Hepatocyte (in vitro differentiated cells): ENCODE measurements around the gene MME. TPM values are rescaled to one million over a fixed set of nuclear protein-coding genes. Genes with fewer than 3 reads are reported as not detected.

Experiments
- DNase-seq: peaks from one replicate; pipeline ENCODE4 v3.0.0-alpha.2; 2016; ENCODE audit warnings: low spot score
- H2AFZ ChIP-seq: fragments of 200-600 bp; sonication (generic); 2 replicates; pipeline ENCODE4 v1.6.0; 2016; ENCODE audit warnings: antibody characterized with exemption, mild to moderate bottlenecking
- H3K27ac ChIP-seq: fragments of 200-600 bp; sonication (generic); 2 replicates; pipeline ENCODE4 v1.5.1; 2016; ENCODE audit warnings: mild to moderate bottlenecking
- H3K27me3 ChIP-seq: fragments of 200-600 bp; sonication (generic); 2 replicates; pipeline ENCODE4 v1.6.1; 2016
- H3K36me3 ChIP-seq: fragments of 200-600 bp; sonication (generic); replicated peaks from 2 replicates; pipeline ENCODE4 v1.5.1; 2016; ENCODE audit warnings: low read depth; ENCODE audit not compliant: insufficient read depth
- H3K4me1 ChIP-seq: fragments of 200-600 bp; sonication (generic); 2 replicates; pipeline ENCODE4 v1.5.1; 2016; ENCODE audit warnings: mild to moderate bottlenecking, moderate library complexity; ENCODE audit not compliant: insufficient read depth
- H3K4me2 ChIP-seq: fragments of 200-600 bp; sonication (generic); 2 replicates; pipeline ENCODE4 v1.6.0; 2016
- H3K4me3 ChIP-seq: fragments of 200-600 bp; sonication (generic); 2 replicates; pipeline ENCODE4 v1.5.1; 2016; ENCODE audit warnings: mild to moderate bottlenecking
- H3K79me2 ChIP-seq: fragments of 200-600 bp; sonication (generic); 2 replicates; pipeline ENCODE4 v1.6.0; 2017; ENCODE audit warnings: mild to moderate bottlenecking
- H3K9me2 ChIP-seq: fragments of 200-600 bp; sonication (generic); replicated peaks from 2 replicates; pipeline ENCODE4 v1.6.0; 2017; ENCODE audit warnings: mild to moderate bottlenecking; ENCODE audit not compliant: insufficient read depth
- H3K9me3 ChIP-seq: fragments of 200-600 bp; sonication (generic); 2 replicates; pipeline ENCODE4 v1.5.1; 2016; ENCODE audit warnings: low read depth, mild to moderate bottlenecking
- H4K20me1 ChIP-seq: fragments of 200-600 bp; sonication (generic); 2 replicates; pipeline ENCODE4 v1.6.0; 2016; ENCODE audit warnings: mild to moderate bottlenecking; ENCODE audit not compliant: insufficient read depth, poor library complexity, severe bottlenecking
- CTCF ChIP-seq: fragments of 200-600 bp; sonication (generic); IDR thresholded peaks from 2 replicates; pipeline ENCODE4 v1.5.1; 2016; ENCODE audit warnings: antibody characterized with exemption, mild to moderate bottlenecking; ENCODE audit not compliant: poor library complexity
- EZH2 ChIP-seq: fragments of 200-600 bp; sonication (generic); IDR thresholded peaks from 2 replicates; pipeline ENCODE4 v1.6.1; 2016; ENCODE audit warnings: antibody characterized with exemption, mild to moderate bottlenecking, borderline replicate concordance
- EZH2phosphoT487 ChIP-seq: fragments of 200-600 bp; sonication (generic); IDR thresholded peaks from one replicate; pipeline ENCODE4 v1.6.1; 2018; ENCODE audit warnings: antibody characterized with exemption, mild to moderate bottlenecking, low read depth, moderate library complexity; ENCODE audit not compliant: unreplicated experiment, severe bottlenecking
- WGBS: methylation state at CpG from one replicate; pipeline ENCODE4 v1.1.6; 2016; ENCODE audit warnings: low lambda C conversion rate; ENCODE audit errors: missing lambda C conversion rate; 5-methylcytosine and 5-hydroxymethylcytosine counted together
- polyA plus RNA-seq: library from polyadenylated mRNA; unstranded; fragments of >200 nt; fragmentation: Nextera tagmentation; extraction: Ambion mirVana; gene quantifications from 2 replicates; pipeline ENCODE4 v1.2.1, GENCODE V29; 2016
- total RNA-seq: library from RNA; depleted of rRNA; stranded (reverse); fragments of >200 nt; gene quantifications from 2 replicates; pipeline ENCODE4 v1.2.3, GENCODE V29; 2014

Gene MME
- 223 and 250 TPM in 2 replicates for total RNA-seq
- 135 TPM in 2 replicates for polyA plus RNA-seq

- H3K9me3 ChIP-seq = no peaks in the 10 kb centered on the region
- H3K4me1 ChIP-seq = no peaks in the 10 kb centered on the region
- H3K79me2 ChIP-seq = peaks cover 49% of the 10 kb centered on the region
- under 1% methylated on average over 50 of the region's 51 CpGs for WGBS
- H3K27ac ChIP-seq = peak within 1 kb of the TSS; percentile 96
- H2AFZ ChIP-seq = peak within 1 kb of the TSS; percentile 65
- DNase-seq = peak; percentile 74
- H3K27me3 ChIP-seq = peaks cover 39% of the 10 kb centered on the region
- H4K20me1 ChIP-seq = no peaks in the 10 kb centered on the region
- no peaks in the 10 kb centered on the region for H3K36me3 ChIP-seq
- peak within 1 kb of the TSS; percentile 89 for H3K4me2 ChIP-seq
- TF ChIP-seq EZH2phosphoT487 (no peak), EZH2 (no peak), CTCF (no peak)
- peak within 1 kb of the TSS; percentile 81 for H3K4me3 ChIP-seq
- no peaks in the 10 kb centered on the region for H3K9me2 ChIP-seq
Observed at GRCh38 chr3:155079746-155080487, at the start of gene MME. Gene MME, plus strand, starts transcription at chr3:155080319. Its CDS starts 3,849 bp downstream, at chr3:155084168.

DNA sequence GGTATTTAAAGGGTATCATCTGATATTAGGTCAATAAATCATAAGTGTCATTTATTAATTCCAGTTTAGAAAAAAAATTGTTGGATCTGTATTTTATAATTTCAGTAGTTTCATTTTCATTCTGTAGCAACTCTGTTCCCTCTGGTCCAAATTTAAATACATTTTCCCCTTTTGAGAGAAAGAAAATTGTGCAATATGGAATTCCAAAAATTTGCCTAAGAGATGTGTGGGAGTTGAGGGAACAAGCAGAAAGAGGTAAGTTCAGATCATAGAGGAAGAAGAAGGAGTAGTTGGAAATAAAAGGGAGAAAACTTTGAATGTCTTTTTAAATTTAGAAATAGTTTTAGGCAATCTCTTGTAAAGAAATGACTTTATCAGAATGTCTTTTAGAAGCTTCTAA lies 48.9 kb upstream of the MME start:
- no peaks in the 10 kb centered on the region for H4K20me1 ChIP-seq
- peak overlapping the region; percentile 35 for H3K4me2 ChIP-seq
- H3K79me2 ChIP-seq = no peaks in the 10 kb centered on the region
- no peaks in the 10 kb centered on the region for H3K9me3 ChIP-seq
- H3K9me2 ChIP-seq = no peaks in the 10 kb centered on the region
- DNase-seq = no peak
- H3K4me1 ChIP-seq = peaks cover 35% of the 10 kb centered on the region
- H2AFZ ChIP-seq = no peak overlapping the region
- peak overlapping the region; percentile 78 for H3K27ac ChIP-seq
- H3K27me3 ChIP-seq = no peaks in the 10 kb centered on the region
- no peak for TF ChIP-seq CTCF
- no peak for TF ChIP-seq EZH2phosphoT487
- TF ChIP-seq EZH2 = no peak
- no peak overlapping the region for H3K4me3 ChIP-seq
- H3K36me3 ChIP-seq = no peaks in the 10 kb centered on the region

DNA sequence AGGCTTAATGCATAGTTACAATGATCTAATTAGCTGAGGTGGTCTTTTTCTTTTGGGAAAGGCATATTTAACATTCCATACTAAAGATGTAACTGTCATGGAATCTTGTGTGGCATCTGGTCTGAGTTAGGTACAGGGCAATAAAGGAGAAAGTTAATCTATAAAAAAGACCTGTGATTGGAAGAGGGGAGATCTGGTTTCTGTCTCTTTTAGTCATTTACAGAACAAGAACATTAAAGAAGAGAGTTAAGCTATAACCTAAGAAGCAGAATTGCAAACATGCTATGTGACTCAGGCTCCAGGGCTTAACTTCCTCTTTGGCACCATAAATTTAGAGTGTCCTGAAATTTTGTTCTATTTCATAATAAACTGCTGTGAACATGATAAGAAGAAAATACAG lies 47.2 kb upstream of the MME start:
- Histone ChIP-seq H3K27ac (peak overlapping the region; percentile 78), H3K9me3 (no peaks in the 10 kb centered on the region), H2AFZ (no peak overlapping the region), H3K4me1 (peaks cover 26% of the 10 kb centered on the region), H3K4me2 (no peak overlapping the region), H4K20me1 (no peaks in the 10 kb centered on the region), H3K4me3 (no peak overlapping the region), H3K27me3 (no peaks in the 10 kb centered on the region), H3K9me2 (no peaks in the 10 kb centered on the region), H3K36me3 (no peaks in the 10 kb centered on the region), H3K79me2 (no peaks in the 10 kb centered on the region)
- TF ChIP-seq EZH2phosphoT487 (no peak), CTCF (no peak), EZH2 (no peak)
- no peak for DNase-seq

- peaks cover 26% of the 10 kb centered on the region for H3K4me1 ChIP-seq
- no peaks in the 10 kb centered on the region for H4K20me1 ChIP-seq
- TF ChIP-seq EZH2 (no peak), EZH2phosphoT487 (no peak), CTCF (no peak)
- H3K9me2 ChIP-seq = no peaks in the 10 kb centered on the region
- H3K4me2 ChIP-seq = no peak overlapping the region
- DNase-seq = no peak
- no peak overlapping the region for H3K27ac ChIP-seq
- no peak overlapping the region for H3K4me3 ChIP-seq
- 46% methylated on average over 4 of the region's 4 CpGs for WGBS
- no peaks in the 10 kb centered on the region for H3K36me3 ChIP-seq
- no peaks in the 10 kb centered on the region for H3K79me2 ChIP-seq
- H2AFZ ChIP-seq = no peak overlapping the region
- no peaks in the 10 kb centered on the region for H3K9me3 ChIP-seq
- H3K27me3 ChIP-seq = no peaks in the 10 kb centered on the region
Observed at GRCh38 chr3:155034786-155035185, 45.3 kb upstream of the MME start.
